Posterior vena cava (tissue), 2 donors: Measurements from ENCODE around the gene SOBP. TPM values are rescaled to one million over a fixed set of nuclear protein-coding genes. Genes with fewer than 3 reads are reported as not detected.

Experiments used
- DNase-seq: peaks from one replicate; pipeline ENCODE4 v3.0.0-alpha.2; 2020; ENCODE audit warnings: low spot score
- intact Hi-C, 2 donors: fragments of 100-400 bp; cut with DNase I; formaldehyde crosslinking; loops; one replicate each; pipeline versions ENCODE4 v1.14.1 to v1.14.2; 2022 to 2023
- total RNA-seq, 2 donors: library from RNA; stranded (reverse); fragmentation: NEBNext Ultra II Directional; extraction: Animal tissue kit (Norgen Biotek cat#: 25700); gene quantifications; one replicate each; pipeline ENCODE4 v1.2.1, GENCODE V29; 2021
- donor health status: DM: yes; HTN: yes; CAD: no.
- donor health status: DM: yes; HTN: yes; CAD: no.

SOBP gene
- total RNA-seq, 2 donors from 2014 or later = 18.7 to 20.0 TPM

DNA sequence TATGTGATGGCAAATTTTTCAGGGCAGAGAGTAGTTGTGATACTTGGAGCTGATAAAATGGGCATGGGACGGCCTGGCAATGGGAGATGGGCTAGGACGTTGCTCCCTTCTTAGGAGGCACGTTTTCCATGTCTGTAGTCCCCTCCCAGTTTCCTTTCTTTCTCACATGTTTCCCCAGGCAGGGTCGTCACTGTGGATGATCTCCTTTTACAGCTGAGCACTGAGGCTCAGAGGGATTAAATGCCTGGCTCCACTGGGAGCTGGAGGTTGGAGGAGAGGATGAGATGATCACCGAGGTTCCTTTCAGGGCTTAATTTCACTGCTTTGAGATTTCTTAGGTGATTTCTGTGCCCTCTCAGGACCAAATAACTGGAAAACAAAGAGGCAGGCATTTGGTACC is 136.7 kb downstream of the SOBP start:
- intact Hi-C loops = no loop called here
- no peak for DNase-seq

DNA sequence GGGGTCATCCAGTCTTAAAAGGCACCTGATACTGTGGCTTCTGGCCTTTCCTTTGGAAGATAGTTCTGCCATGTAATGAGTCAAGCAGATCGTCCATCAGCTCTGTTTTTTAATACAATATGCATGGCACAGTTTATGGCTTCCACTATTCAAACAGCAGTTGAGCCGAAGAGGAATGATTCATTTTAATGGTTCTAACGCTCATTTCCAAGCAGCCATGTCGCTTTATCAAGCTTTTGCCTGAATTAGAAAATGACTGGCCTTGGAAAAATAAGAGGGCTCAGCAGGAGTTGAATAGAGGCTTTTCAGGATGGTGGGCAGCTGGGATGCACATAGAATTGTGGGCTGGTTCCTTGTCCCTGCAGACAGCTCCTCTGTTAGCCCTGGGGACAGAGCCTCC is 138.1 kb downstream of the SOBP start:
- intact Hi-C loops = no loop called here
- no peak for DNase-seq

GRCh38 chr6:107628878-107629277 is 139.0 kb downstream of the SOBP start:
- no peak for DNase-seq
- intact Hi-C loops = no loop called here

DNA sequence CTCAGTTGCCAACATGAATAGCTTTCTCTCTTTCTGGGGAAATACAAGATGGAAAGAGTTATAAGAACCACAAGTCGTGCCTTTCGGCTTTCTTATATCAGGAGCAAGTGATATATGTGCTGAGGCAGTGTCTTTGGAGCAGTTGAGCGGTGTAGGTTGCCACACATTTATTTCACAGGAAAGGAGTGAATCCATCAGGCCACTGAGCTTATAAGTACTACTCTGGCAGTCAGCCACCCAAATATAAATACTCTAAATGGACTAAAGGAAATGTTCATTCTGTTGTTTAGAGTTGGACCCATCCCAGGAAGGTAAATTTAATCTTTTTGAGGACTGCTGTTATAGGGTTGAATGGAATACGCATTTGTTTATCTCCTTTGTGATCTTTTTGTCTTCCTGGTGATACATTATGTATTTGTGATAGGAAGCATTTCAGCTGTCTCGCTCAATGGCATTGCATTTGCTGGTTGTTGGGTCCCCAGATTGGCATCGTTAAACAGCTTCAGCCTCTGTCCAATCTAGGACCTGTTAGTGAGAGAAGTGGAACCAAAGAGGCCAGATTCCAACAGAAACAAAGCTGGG is 139.7 kb downstream of the SOBP start:
- intact Hi-C loops = no loop called here
- no peak for DNase-seq

DNA sequence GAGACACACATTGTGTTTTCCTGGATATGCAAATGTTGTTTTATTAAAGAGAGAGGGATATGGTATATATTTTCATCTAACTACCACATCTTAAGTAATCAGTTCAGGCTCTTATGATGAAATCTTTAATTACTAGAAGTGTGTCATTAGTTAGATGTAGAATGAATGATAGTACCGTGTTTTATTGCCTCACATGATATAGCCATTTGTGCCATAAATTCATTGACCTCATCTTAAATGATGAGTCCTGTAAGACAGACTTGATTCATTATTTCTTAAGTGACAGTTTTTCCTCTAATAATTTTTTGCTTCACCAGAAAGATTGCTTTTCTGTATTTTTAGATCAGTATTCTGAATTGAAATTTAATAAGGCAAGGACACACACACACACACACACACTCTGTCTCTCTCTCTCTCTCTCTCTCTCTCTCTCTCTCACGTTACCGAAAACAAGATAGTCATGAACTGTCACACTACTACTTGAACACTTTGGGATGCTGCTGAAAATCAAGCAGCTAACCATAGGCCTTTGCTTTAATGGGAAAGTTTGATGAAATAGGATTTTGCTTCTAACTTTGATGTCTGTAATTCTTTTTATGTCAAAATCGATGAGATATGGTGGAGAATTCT is 140.5 kb downstream of the SOBP start:
- DNase-seq = no peak
- intact Hi-C loops = no loop called here

GRCh38 chr6:107632381-107633136 is 142.6 kb downstream of the SOBP start:
- intact Hi-C loops = no loop called here
- DNase-seq = no peak

DNA sequence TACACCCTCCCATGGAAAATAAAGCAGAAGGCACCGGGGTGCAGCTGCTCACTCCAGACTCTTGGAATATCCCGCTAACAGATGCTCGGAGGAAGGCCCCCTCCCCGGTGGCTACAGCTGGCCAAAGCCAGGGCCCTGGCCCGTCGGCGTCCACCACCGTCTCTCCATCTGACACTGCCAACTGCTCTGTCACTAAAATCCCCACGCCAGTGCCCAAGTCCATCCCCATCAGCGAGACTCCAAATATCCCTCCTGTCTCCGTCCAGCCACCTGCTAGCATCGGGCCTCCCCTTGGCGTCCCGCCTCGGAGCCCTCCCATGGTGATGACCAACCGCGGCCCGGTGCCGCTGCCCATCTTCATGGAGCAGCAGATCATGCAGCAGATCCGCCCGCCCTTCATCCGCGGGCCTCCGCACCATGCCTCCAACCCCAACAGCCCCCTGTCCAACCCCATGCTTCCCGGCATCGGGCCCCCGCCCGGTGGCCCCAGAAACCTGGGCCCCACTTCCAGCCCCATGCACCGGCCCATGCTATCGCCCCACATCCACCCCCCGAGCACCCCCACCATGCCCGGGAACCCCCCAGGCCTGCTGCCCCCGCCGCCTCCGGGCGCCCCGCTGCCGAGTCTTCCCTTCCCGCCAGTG is 143.9 kb downstream of the SOBP start:
- intact Hi-C loops = no loop called here
- DNase-seq = no peak

DNA sequence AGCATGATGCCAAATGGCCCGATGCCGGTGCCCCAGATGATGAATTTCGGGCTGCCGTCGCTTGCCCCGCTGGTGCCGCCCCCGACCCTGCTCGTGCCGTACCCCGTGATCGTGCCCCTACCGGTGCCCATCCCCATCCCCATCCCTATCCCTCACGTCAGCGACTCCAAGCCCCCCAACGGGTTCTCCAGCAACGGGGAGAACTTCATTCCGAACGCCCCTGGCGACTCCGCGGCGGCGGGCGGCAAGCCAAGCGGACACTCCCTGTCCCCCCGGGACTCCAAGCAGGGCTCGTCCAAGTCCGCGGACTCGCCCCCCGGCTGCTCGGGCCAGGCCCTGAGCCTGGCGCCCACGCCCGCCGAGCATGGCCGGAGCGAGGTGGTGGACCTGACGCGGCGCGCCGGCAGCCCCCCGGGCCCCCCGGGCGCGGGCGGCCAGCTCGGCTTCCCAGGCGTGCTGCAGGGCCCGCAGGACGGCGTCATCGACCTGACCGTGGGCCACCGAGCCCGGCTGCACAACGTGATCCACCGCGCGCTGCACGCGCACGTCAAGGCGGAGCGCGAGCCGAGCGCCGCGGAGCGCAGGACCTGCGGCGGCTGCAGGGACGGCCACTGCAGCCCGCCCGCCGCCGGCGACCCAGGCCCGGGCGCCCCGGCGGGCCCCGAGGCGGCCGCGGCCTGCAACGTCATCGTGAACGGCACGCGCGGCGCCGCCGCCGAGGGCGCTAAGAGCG is 144.6 kb downstream of the SOBP start:
- DNase-seq = no peak
- intact Hi-C loops = no loop called here

DNA sequence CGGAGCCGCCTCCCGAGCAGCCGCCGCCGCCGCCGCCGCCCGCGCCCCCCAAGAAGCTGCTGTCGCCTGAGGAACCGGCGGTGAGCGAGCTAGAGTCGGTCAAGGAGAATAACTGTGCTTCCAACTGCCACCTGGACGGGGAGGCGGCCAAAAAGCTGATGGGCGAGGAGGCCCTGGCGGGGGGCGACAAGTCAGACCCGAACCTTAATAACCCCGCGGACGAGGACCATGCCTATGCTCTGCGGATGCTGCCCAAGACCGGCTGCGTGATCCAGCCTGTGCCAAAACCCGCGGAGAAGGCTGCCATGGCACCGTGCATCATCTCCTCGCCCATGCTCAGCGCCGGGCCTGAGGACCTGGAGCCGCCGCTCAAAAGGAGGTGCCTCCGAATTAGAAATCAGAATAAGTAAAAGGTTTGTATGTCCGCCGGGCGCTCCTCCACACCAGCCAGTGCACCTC is 145.2 kb downstream of the SOBP start:
- no peak for DNase-seq
- intact Hi-C loops = no loop called here

DNA sequence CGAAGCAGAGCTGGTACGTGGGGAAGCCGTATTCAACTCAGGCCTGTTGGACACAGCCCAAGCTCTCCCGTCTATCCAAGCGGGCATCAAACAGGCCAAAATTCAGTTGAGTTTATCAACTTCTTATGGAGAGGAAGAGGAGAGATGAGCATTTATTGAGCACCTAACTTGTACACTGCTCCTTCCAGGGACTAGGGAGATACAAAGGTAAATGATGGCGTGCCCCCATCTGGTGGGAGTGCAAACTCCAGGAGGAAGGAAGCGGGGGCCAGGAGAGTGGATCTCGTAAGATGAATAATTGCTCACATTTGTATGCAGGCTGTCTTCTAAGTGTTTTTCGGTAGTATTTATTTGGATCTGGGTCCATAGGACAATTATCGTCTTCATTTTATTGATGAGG is 146.6 kb downstream of the SOBP start:
- no peak for DNase-seq
- intact Hi-C loops = no loop called here

- no peak for DNase-seq
- intact Hi-C loops = no loop called here
These were observed 147.7 kb downstream of the SOBP start for GRCh38 chr6:107637316-107638315.

GRCh38 chr6:107638493-107638892 is 148.6 kb downstream of the SOBP start:
- intact Hi-C loops = no loop called here
- DNase-seq = no peak

DNA sequence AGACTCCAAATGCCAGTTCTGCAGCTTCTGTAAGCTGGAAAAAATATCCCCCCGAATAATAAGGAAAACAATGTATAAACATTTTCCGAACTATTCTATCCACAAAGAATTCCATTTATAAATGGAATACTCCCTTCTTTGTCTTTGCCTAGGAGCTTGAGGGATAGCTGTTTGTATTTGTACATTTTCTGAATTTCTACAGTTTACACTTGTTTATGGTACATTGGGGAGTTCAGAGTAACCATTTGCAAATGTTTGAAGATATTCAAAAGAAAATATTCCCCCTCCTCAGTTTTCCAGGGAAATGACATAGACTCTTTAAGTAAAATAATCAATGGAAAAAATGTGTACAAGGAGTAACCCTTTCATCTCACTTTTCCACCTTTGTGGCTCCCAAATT is 149.6 kb downstream of the SOBP start:
- intact Hi-C loops = no loop called here
- DNase-seq = no peak

GRCh38 chr6:107641071-107641470 is 151.2 kb downstream of the SOBP start:
- intact Hi-C loops = no loop called here

DNA sequence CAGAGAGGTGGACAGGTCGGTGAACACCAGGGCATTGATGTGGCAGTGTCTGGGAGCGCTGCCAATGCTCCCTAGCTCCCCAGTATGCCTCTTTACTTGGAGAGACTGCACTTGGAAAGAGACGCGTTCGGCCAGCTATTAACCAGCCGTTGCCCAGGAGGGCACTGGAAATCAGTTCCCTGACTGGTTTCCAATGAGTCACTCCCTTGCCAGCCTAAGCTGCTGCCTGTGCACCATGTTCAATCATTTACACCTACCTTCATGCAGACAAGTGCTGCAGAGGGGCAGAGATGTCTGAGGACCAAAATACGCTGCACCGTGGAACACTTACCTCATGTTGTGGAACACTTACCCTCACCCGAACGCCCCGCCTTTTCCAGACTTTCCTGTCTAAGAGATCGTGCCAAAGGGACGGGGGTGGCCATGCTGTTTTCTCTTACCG is 151.6 kb downstream of the SOBP start:
- intact Hi-C loops = no loop called here
- no peak for DNase-seq

More at GRCh38 chr6:107641071-107641470, 151.2 kb downstream of the SOBP start:
- no peak for DNase-seq

DNA sequence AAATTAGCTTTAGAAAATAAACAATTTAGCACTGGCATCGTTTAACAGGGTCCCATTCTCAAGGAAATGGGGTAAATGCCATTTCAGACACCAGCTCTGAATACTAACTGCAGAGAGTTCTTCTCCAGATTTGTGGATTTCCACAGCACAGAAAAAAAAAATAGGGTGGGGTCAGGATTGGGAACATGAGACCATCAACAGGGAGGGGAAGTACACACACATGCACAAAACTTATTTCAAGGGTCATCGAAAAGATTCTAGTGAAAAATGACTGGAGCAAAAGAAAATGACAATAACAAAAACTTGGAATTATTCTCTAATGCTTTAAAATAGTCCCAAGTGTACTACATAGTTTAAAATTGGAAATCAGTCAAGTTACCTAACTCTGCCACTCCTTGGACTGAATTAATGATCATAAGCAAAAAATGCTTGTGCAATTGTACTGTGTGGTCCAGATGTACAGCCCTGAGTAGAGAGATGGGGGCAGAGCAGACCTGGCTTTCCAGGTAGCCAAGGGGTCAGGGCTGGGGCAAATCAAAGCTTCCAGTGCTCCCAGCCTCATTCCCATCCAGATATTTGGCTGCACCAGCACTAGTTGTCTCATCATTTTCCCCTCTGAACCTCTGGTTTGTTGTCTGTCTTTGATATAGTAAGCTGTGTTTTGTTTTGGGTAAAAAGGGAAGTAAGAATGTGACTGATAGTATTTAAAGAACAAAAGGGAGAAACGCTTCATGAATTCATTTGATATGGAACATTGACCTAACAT is 152.4 kb downstream of the SOBP start:
- DNase-seq = no peak
- intact Hi-C loops = no loop called here

DNA sequence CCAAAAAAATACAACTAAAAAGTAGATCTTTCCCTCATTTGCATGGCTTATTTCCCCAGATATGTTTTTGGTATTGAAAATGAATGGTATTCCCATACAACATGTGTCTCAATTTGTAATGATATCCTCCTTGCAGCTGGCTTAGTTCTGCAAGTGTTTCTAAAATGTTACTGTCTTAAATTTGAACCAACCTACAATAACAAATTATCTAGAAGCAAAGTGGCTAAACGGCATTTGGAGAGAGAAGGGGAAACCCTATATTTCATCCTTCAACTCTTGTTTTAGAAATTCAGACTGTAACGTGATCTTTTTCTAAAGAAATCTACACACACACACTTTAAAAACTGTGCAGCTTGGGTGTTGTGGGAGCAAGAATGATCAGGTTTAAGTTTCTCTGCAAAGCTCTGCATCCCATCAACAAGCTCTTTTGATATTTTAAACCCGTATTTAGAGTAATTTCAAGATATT is 153.0 kb downstream of the SOBP start:
- intact Hi-C loops = no loop called here
- no peak for DNase-seq

DNA sequence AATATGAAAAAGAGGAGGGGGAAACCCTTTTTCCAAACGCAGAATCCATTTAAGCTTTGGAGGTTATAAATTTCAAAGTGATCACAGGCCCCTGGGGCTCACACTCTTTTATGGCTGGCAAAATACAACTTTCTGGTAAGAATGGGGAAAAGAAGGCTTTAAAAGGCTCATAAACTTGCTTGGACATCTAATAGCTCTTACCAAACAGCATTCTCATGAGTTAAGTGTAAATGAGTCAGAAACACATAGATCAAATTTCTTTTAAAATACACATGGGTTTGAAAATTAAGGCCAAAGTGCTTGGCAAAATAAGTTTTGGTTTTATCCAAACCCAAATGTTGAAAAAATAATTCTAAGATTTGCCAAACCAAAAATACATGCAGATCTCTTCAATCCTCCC is 154.6 kb downstream of the SOBP start:
- intact Hi-C loops = no loop called here
- no peak for DNase-seq
